ENCODE data around the gene KCNJ9.

GRCh38 chr1:160077486-160077885, 3.9 kb upstream of the KCNJ9 start:
- no peak for TF ChIP-seq REST (IDR thresholded peaks at IDR 0.05)
- no peak for TF ChIP-seq RAD21 (IDR thresholded peaks at IDR 0.05)
- no peak for TF ChIP-seq ATF3 (IDR thresholded peaks at IDR 0.05)
- TF ChIP-seq MAX (IDR thresholded peaks at IDR 0.05), result no peak
- no peak for TF ChIP-seq CTCF (IDR thresholded peaks at IDR 0.05; ENCODE audit: low read depth, low read length, missing input control)
- TF ChIP-seq GABPA (IDR thresholded peaks at IDR 0.05 in 1 of 2, conservative IDR thresholded peaks at IDR 0.05 in 1 of 2), result no peak
- TF ChIP-seq TAF1 (conservative IDR thresholded peaks at IDR 0.05), result no peak
- TF ChIP-seq EGR1 (IDR thresholded peaks at IDR 0.05; ENCODE audit: low read depth in 2 of 2), result no peak
- TF ChIP-seq SP1 (IDR thresholded peaks at IDR 0.05), result no peak

Data from liver (tissue), 3 donors.